D721Med (cell line): ENCODE measurements around the gene RHEB.

ENCODE experiments used
- DNase-seq: peaks from one replicate; pipeline ENCODE4 v3.0.0; 2011; ENCODE audit warnings: low spot score; ENCODE audit not compliant: insufficient read length
- FAIRE-seq: peaks from 2 replicates; lab custom pipeline; 2011; peaks lifted over from hg19 to GRCh38; lab: Jason Lieb, UNC
- CTCF ChIP-seq: IDR thresholded peaks from 2 replicates; pipeline ENCODE4 v1.5.1; 2012; ENCODE audit warnings: mild to moderate bottlenecking, control low read depth; ENCODE audit not compliant: insufficient read depth; ENCODE audit errors: missing control alignments

The RHEB gene

GRCh38 chr7:151482883-151483710, 36.6 kb downstream of the RHEB start:
- FAIRE-seq (no peak), DNase-seq (no peak)
- no peak for TF ChIP-seq CTCF

- FAIRE-seq (no peak), DNase-seq (no peak)
- no peak for TF ChIP-seq CTCF
These were observed 37.8 kb downstream of the RHEB start for GRCh38 chr7:151481650-151482505.

- DNase-seq (no peak), FAIRE-seq (no peak)
- no peak for TF ChIP-seq CTCF
These were observed 41.8 kb downstream of the RHEB start for GRCh38 chr7:151477867-151478266.

- DNase-seq (no peak), FAIRE-seq (no peak)
These were observed 46.9 kb downstream of the RHEB start for GRCh38 chr7:151472644-151473380.

GRCh38 chr7:151470711-151471110, 49.0 kb downstream of the RHEB start:
- DNase-seq (no peak), FAIRE-seq (no peak)
- TF ChIP-seq CTCF = no peak

More at GRCh38 chr7:151472644-151473380, 46.9 kb downstream of the RHEB start:
- no peak for TF ChIP-seq CTCF

GRCh38 chr7:151469281-151469680, 50.4 kb downstream of the RHEB start:
- FAIRE-seq = no peak
- no peak for TF ChIP-seq CTCF
- DNase-seq = no peak
